Smooth muscle cell of the brain vasculature (primary cell): Measurements from ENCODE around the gene PLCB4.

Source experiments
- DNase-seq: peaks from one replicate; pipeline ENCODE4 v3.0.0-alpha.2; 2012; ENCODE audit warnings: low read depth, low spot score

Gene PLCB4

DNA sequence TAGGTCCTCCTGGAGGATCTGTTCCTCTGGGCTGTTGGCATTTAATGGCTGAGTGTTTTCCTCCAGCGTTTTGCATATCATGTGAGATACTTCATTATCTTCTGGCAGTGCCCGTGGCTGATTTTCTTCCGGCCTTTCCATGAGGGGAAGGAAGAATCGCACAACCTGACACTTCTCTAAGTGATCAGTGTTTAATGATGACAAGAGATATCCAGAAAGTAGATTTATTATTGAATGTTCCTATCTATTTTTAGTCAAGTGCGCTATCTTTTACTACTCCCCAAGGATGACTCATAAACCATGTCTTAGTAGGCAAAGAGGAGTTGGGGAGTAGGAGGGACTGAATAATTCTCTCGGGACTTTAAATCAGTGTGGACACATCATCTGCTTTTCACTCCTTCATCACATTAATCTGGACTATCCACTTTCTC lies 149.7 kb downstream of the PLCB4 start:
- no peak for DNase-seq

DNA sequence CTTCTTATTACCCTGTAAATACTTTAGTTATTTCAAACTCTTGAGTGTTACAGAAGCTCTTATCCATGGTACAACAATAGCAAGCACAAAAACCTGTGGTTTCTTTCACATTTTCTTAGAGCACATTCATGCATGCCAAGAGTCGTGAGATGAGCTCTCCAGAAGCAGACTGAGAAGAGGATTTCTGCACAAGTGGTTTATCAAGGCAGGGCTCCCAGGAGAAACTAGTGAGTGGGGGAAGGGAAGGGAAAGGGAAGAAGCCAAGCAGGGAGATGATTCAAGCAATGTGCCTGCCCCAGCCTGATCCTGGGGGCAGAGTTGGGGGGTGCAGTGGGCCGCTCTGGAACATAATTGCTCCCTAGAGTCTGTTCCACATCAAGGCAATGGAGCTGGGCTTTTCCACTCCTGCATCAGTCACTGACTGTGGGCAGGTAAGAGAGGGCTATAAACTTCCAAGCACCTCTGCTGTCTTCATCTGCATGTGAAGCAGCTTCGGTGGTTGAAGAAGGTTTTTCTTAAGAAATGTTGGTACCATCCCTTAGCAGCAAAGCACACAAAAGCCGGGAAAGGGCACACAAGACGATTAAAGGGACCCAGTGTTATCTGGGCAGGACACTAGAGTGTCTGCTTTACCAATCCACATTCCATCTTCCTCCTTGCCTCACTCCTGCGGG lies 152.1 kb downstream of the PLCB4 start:
- DNase-seq, result no peak

DNA sequence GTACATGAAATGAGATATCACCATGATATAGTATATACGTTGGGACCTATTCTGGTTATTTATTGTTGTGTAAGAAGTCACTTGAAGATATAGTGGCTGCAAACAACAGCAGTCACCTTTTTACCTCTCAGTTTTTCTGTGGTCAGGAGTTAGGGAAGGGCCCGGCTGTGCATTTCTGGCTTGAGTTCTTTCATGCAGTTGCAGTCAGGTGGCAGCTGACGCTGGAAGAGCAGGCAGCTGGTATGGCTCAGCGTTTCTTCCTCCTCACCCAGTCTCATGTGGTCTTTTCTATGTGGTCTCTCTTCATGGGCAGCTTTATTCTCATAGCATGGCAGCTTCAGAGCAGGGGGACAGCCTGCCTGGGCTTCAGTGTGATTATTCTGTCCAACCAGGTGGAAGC lies 154.4 kb downstream of the PLCB4 start:
- DNase-seq, result no peak

DNA sequence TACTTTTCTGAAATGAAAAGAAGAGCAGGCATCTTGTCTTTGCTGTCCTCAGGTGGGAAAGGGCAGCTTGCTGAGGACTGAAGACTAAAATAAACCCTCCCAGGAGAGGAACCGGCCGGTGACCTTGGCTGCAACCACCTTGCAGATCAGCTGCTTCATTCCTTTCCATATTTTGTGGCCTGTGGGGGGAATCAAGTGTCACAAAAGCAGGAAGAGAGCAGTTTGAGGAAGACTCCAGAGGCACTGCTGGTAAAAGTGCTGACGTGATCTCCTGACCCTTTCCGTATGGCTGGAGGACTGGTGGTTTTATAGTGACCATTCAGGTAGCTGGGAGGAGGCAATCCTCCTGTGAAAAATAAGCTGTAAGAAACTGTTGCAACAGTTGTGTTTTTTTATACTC lies 157.0 kb downstream of the PLCB4 start:
- DNase-seq, result no peak

DNA sequence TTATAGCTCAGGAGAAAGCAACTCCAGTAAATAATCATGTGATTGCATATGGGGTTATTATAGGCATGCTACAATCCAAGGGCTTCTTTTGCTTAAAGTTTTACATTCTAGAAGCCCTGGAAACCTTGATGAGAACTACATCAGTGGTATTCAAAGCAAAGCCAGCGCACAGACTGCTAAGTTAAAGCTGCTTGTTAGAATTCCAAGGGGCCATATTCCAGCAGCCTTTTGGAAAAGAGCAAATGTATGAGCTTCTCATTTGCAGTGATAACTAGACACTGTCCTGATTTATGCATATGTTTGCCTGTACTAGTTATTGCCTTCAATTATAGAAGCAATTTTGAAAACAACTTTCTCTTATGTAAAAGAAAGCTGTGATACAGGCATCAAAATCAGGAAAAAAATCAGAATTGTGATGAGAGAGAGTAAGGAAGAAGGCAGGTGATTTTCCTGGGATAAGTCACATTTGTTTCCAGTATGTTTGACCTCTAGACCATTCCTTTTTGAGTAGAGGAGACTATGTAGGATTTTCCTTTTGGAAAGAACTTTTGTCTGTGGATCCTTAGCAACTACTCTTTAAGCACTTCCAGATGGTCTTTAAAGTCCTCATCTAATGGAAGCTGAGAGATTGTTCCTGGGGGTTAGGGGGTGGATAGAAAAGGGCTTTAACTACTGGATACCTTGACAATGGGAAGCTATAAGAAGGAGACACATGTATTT lies 159.2 kb downstream of the PLCB4 start:
- DNase-seq, result no peak

DNA sequence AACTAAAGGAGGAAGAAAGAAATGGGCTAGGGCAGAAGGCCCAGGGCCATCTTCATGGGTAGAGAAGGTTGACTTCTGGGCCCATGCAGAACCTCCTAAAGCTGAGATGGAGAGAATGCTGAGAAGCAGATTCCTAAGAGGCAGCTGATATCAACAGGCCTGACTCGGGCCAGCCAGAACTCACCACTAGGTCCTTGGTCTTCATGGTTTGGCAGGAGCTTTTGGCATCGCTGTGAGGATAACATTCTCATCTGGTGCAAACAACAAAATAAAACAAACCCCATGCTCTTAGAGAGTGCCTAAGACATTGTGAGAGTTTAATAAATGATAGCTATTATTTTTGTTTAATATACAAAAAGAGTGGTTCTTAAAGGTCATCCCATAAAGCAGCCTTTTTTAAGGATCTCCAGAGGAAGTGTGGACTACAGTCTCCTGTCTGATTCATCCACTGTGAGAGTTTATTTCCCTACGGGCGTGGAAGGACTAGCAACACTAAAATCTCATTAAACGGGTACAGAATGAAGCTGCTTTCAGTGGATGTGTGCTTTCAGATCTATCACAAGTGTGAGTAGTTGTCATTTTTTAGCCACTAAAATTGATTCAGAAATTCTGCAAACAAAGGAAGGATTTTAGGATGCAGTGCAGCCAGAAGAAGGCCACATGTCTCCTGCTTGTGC lies 160.0 kb downstream of the PLCB4 start:
- DNase-seq, result no peak

DNA sequence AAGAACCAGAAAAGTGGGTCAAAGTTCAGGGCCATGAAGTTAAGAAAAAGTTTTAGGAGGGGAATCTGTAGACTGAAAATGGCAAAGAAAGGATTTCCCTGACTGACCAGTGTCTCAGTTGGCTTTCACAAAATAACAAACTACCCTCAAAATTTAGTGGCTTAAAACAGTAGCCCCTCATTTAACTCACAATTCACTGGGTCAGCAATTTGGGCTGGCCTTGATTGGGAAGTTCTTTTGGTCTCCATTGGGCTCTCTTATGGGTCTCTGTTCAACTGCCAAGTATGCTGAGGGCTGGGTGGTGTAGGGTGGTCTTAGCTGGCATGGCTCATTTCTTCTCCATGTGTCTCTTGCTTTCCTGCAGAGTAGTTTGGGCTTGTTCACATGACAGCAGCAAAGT lies 161.5 kb downstream of the PLCB4 start:
- DNase-seq, result no peak

DNA sequence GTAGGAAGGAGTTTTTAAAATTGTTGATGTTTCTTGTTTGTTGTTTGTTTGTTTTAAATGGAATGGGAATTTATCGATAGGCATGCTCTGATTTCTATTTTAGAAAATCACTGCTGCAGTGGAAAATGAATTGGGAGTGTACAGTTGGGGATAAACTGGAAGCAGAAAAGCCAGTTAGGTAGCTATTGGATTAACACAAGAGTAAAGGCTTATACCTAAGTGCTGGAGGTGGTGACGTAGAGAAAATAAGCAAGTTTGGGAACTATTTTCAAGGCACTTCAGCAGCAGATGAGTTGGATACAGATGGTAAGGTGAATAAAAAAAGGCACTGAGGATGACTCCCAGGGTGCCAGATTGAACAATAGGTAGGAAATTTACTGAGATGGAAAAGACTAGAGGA lies 164.9 kb downstream of the PLCB4 start:
- no peak for DNase-seq

DNA sequence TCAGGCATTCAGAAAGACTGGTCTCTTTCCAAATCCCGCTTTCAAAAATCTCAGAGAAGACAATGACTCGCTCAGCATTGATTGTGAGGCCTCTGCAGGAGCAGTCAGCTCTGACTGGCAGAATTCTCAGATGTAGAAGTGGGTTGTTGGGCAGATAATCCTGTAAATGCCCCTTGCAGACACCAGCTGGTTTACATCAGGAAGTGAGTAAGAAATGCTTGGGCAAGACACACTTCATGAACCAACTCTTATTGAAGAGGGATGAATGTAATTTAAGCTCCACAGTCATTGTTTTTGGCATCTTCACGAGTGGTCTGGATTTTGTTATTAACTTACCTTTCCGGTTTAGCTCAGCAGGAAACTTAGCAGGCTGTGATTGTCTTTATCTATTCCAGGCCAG lies 166.6 kb downstream of the PLCB4 start:
- no peak for DNase-seq

DNA sequence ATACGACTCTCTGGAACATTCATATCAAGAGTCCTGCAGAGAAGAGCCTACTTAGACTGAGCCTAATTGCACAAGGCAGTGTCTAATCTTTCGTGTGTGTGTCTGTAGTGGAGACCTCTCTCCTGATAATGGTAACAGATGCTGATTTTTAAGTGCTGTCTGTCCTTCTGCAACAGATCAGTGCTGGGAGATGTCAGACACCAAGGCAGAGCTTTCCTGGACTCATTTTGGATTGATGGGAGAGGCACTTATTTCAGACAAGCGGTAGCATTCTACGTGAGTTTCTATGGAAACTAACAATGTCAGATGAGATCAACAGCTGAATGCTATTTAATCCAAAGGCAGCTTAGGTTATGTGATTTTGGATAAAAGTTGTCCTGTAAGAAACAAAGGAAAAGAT lies 167.6 kb downstream of the PLCB4 start:
- DNase-seq, result no peak

DNA sequence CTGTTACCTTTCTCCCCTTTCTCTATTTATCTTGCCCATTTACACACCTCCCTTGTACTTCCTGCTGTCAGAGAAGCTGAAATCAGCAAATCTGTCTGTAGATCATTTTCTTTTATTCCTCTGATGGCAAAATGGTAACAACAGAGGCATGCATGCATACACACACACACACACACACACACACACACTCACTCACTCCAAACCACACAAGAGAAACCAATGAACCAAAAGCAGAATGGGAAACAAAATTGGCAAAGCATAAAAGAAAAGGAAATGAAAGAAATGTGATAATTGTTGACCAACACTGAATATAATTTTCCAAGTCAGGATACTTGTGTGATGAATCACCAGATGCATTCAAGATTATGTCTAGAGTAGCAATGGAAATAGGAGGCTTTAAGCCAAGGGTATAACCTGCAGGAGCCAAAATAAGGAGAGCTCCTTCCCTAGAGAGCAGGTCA lies 172.4 kb downstream of the PLCB4 start:
- DNase-seq, result no peak

DNA sequence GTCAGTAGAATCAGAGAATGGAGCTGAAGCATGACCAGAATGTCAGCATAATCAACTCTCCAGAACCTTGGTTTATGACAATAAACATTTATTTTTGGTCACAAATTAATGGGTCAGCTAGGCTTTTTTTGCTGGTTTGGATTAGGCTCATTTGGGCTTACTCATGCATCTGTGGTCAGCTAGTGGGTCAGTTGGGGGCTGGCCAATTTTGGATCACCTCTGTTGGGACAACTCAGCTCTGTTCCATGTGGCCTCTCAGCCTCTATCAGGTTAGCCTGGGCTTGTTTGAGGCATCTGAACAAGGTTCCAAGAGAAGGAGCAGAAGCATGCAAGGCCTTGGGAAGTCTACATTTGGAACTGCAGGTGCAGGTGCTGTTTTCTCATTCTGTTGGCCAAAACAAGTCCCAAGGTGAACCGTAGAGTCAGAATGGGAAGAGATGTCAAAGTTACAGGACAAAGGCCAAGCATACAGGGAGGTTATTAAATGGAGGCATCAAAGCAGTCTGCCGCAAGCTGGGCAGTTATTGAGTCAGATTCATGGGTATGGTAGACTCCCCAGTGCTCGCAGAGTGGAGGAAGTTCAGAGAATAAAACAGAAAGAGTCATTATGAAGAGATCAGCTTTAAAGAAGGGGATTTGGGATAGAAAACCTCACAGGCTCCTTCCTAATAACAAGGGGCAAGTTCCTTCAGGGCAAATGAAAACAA lies 173.0 kb downstream of the PLCB4 start:
- DNase-seq, result no peak

DNA sequence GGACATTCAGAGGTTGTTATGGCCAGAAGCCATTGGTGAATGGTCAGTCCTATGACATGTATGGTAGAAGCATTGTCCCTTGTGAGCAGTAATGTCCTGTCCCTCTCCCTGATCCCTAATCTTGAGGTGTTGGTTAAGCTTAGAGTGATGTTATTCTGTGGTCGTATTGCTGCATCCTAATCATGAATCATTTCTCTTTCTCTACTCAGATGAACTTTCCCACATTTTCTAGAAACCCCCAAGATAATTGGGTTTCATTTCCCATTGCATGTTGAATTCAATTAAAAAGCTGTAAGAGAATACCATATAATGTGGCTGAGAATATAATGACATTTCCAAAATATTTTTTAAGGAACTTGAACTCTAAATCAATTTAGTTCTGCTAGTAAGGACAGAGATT lies 175.1 kb downstream of the PLCB4 start:
- no peak for DNase-seq

DNA sequence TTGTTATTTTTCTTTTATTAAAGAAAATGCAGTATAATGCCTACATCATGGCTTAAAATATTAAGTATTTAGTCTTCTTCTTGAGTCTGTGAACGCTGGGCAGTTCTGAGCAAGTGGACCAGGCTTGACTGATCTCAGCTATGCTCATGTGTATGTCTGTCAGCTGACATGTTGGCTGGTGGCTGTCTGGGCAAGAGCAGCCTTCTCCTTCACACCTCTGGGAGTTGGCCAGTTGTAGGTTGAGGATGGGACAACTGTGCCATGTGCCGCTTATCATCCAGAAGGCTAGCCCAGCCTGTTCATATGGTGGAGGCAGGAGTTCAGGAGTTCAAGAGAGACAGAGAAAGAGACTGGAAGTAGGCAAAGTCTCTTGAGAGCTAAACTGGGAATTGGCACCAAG lies 175.9 kb downstream of the PLCB4 start:
- DNase-seq, result no peak

DNA sequence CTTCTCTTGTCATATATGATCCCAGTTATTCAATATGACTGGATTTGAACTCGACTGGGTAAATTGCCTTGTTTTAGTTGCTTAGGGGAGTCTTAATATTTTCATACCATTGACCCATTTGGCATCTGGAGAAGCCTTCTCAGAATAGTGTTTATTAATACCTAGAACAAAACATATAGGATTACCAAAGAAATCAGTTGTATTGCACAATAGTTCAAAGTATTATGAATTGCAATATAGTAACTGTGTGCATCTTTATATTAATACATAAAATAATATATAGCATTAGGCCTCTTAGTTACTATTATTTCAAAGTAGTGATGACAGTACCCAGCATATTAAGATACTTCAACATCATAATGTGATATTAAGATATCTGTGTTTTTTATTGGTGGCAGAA lies 177.8 kb downstream of the PLCB4 start:
- DNase-seq, result no peak

DNA sequence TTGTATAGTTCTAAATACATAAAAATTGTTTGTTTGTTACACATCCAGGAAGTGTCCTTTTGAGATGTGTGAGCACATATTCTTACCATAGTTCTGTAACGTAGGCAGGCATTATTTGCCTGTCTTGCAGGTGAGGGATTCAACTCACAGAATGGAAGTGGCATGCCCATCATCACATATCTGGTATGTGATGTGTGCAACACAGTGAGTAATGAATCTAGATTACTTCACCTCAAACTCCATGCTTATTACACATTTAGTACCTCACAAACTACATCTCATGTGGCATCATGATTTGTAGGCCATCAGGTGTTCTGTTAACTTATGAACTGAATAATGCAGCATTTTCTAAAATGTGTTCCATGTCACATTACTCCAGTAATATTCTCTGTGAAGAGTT lies 181.6 kb downstream of the PLCB4 start:
- DNase-seq, result no peak

DNA sequence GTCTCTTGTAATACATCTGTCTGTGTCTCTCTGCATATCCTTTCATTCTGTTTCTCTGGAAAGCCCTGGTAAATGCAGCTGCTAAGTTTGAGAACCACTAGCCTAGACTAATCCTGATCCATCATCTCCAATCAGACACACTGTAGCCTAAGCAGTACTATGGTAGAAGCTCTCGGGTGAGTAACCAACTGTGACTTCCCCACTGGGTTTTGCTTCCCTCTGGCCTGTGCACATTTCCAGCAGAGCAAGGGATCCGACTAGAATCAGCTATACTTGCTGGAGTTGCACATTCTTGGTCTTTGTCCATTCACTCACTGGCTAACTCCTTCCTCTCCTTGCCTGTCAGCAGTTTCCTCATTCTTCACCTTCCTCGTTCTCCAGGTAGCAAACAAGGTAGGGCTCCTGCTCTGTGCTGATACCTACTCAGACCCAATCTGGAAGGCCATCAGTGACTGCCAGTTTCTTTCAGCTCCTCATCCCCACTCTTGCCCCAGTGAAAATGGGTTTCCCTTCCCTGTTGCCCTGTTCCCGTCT lies 184.2 kb downstream of the PLCB4 start:
- DNase-seq, result no peak

DNA sequence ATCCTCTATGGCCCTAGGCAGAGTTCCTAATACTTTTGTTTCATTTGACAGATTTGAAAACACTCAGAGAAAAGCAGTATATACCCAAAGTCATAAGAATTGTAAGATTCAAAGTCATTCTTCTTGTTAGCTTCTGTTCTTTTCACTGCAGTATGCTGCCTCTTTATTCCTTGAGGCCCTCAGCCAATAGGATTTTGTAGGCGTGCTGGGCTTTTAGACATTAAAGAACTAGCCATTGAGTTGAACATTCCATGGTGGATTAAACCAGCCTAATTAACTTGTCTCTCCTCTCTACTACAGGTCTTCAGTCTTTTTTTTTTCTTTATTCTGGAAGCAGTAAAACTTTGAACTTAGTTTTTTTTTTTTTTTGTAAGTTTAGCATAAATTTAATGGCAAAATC lies 186.3 kb downstream of the PLCB4 start:
- no peak for DNase-seq

DNA sequence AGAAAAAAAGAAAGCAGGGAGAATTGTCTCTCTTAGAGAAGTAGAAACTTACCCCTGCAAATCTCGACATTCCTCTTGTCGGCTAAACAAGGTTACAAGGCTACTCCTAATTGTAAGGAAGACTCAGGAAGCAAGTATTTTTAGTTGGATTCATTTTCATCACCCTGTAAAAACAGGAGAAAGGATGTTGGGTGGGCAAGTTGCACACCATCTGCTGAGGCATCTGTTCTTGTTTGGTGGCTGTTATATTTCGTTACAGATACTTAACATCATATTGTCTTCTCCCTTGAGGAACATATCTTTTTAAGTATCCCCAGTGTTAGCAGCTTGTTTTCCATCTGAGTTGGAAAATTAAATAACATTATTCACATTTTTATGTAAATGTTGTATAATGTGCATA lies 187.5 kb downstream of the PLCB4 start:
- no peak for DNase-seq

DNA sequence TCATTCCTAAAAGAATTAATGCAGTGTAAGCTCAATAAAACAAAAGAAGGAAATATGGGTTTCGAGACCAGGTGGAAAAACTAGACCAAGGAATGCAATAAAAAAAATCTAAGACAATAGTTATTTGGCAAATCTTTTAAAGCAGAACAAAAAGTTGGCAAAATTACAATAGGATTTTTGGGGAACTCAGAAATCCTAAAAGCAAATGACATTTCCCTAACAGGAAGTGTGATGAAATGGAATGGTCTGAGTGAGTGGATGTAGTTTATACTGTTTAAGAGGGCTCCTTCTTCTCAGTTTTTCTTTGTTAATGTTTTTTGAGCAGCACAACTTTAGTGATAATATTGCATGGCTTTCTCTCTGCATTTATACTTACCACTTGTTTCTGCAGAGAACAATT lies 190.0 kb downstream of the PLCB4 start:
- DNase-seq, result no peak

DNA sequence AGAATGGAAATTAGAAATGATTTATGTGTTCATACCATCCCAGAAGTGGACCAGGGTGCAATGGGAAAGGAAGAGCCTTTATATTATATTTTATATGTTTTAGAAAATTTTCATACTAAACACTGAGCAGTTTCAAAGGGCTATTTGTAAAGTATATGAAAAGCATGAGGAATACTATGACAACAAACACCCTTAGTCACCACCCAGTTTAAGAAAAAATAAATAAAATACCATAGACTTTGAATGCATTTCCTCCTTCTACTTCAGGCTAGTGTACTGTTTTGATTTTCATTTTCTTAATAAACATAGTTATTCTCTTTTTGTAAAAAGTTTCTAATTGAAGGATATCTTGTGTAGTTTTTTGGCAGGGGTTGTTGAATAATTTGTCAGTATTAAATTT lies 191.1 kb downstream of the PLCB4 start:
- no peak for DNase-seq

DNA sequence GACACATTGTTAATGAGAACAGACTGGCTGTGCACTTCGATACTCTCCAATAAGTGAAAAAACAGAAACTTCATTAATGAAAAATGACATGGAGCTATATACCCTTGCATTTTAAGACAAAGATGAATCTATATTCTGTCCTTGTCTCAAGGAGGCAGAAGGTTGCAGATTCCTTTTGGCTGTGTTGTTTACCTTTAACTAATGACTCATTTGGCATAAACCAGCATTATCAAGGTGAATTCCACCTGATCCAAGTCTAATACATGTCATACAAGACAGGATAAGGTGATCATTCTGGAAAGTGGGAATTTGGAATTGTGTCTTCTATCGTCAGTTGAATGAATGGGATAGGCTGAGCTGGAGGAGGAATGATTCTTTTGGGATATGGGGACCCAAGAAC lies 192.9 kb downstream of the PLCB4 start:
- DNase-seq, result no peak
